B cell (primary cell): ENCODE results near the gene NECAB2. TPM values are rescaled to one million over a fixed set of nuclear protein-coding genes. Genes with fewer than 3 reads are reported as not detected.

Experiments
- ATAC-seq: fragments of 200-7000 bp; cut with Tn5 transposase; one replicate; pipeline ENCODE4 v1.10.0; 2021; ENCODE audit warnings: low read depth, mild to moderate bottlenecking, moderate number of reproducible peaks, moderate library complexity
- CTCF ChIA-PET: fragments of 350-600 bp; sonication (Branson Sonifier 250); formaldehyde crosslinking; loops from one replicate; lab custom pipeline; 2021; ENCODE audit warnings: antibody characterized with exemption, inconsistent platforms; lab: Charles Lee
- POLR2A ChIA-PET: fragments of 350-600 bp; sonication (Branson Sonifier 250); formaldehyde crosslinking; loops from one replicate; lab custom pipeline; 2021; ENCODE audit warnings: antibody characterized with exemption; lab: Charles Lee
- DNase-seq: peaks from one replicate; pipeline ENCODE4 v3.0.0; 2013
- H2AFZ ChIP-seq: 2 replicates; pipeline ENCODE4 v1.6.1; 2012; ENCODE audit warnings: mild to moderate bottlenecking, low read depth, low read length; ENCODE audit not compliant: insufficient read depth, poor library complexity, severe bottlenecking
- H3K27ac ChIP-seq, 2 donors: 1 replicate in 1 of 2; 2 replicates in 1 of 2; pipeline ENCODE4 v1.5.1; 2012 to 2013; ENCODE audit warnings: low read length in 2 of 2, mild to moderate bottlenecking in 2 of 2, moderate library complexity in 1 of 2
- H3K27me3 ChIP-seq, 4 experiments: fragments of 200-600 bp in 1 of 4; sonication (generic) in 1 of 4; replicated peaks in 1 of 4; 1 replicate in 2 of 4; 2 replicates in 2 of 4; pipeline versions ENCODE4 v1.6.1 to v1.7.0; 2013 to 2016; ENCODE audit warnings: low read length in 3 of 4, mild to moderate bottlenecking in 2 of 4, mixed read lengths in 1 of 4, moderate library complexity in 1 of 4; ENCODE audit not compliant: insufficient read depth in 4 of 4, control insufficient read depth in 3 of 4; ENCODE audit errors: control extremely low read depth in 1 of 4
- H3K36me3 ChIP-seq, 2 experiments: replicated peaks in 1 of 2; 1 replicate in 1 of 2; 2 replicates in 1 of 2; pipeline versions ENCODE4 v1.6.1 to v1.7.1; 2013; ENCODE audit warnings: low read length in 1 of 2; ENCODE audit not compliant: insufficient read depth in 2 of 2, control insufficient read depth in 1 of 2; ENCODE audit errors: control extremely low read depth in 1 of 2, extremely low read depth in 1 of 2
- H3K4me1 ChIP-seq, 2 donors: fragments of 200-600 bp in 1 of 2; sonication (generic) in 1 of 2; 1 replicate in 1 of 2; 2 replicates in 1 of 2; pipeline versions ENCODE4 v1.5.1 to v1.6.1; 2013 to 2017; ENCODE audit warnings: low read length in 2 of 2; ENCODE audit not compliant: control insufficient read depth in 2 of 2, insufficient read depth in 2 of 2
- H3K4me2 ChIP-seq: replicated peaks from 2 replicates; pipeline ENCODE3; 2012; ENCODE audit warnings: mild to moderate bottlenecking, low read depth, low read length; ENCODE audit not compliant: poor library complexity, severe bottlenecking
- H3K4me3 ChIP-seq, 5 experiments: fragments of 200-600 bp in 1 of 5; sonication (generic) in 1 of 5; 1 replicate in 3 of 5; 2 replicates in 2 of 5; pipeline versions ENCODE4 v1.5.1 to v1.7.0; 2011 to 2016; ENCODE audit warnings: low read length in 4 of 5, mild to moderate bottlenecking in 4 of 5, low read depth in 2 of 5, control low read depth in 1 of 5, moderate library complexity in 1 of 5; ENCODE audit not compliant: insufficient read depth in 1 of 5; ENCODE audit errors: control extremely low read depth in 1 of 5, extremely low read depth in 1 of 5
- H3K79me2 ChIP-seq: fragments of 200-600 bp; sonication (generic); one replicate; pipeline ENCODE4 v1.6.0; 2016; ENCODE audit warnings: low read length; ENCODE audit not compliant: control insufficient read depth, insufficient read depth
- H3K9ac ChIP-seq: fragments of 200-600 bp; sonication (generic); 2 replicates; pipeline ENCODE4 v1.6.1; 2017; ENCODE audit warnings: mild to moderate bottlenecking, low read length, moderate library complexity
- H3K9me3 ChIP-seq, 3 donors: one replicate each; pipeline versions ENCODE4 v1.6.1 to v1.7.1; 2013; ENCODE audit warnings: low read length in 2 of 3; ENCODE audit not compliant: control insufficient read depth in 2 of 3, insufficient read depth in 1 of 3; ENCODE audit errors: control extremely low read depth in 1 of 3
- H4K20me1 ChIP-seq: 2 replicates; pipeline ENCODE4 v1.6.0; 2012; ENCODE audit warnings: mild to moderate bottlenecking, low read length; ENCODE audit not compliant: insufficient read depth, control insufficient read depth, poor library complexity, severe bottlenecking
- H3K27ac Mint-ChIP-seq: one replicate; pipeline ENCODE4 v1.8.0; 2021; ENCODE audit warnings: mixed read lengths
- H3K27me3 Mint-ChIP-seq: one replicate; pipeline ENCODE4 v1.8.0; 2021; ENCODE audit warnings: mixed read lengths
- H3K4me1 Mint-ChIP-seq: one replicate; pipeline ENCODE4 v1.8.0; 2021; ENCODE audit warnings: mixed read lengths
- H3K4me3 Mint-ChIP-seq: one replicate; pipeline ENCODE4 v1.8.0; 2021; ENCODE audit warnings: mixed read lengths
- H3K9me3 Mint-ChIP-seq: one replicate; pipeline ENCODE4 v1.8.0; 2022; ENCODE audit warnings: mixed read lengths; ENCODE audit not compliant: insufficient read depth
- CTCF ChIP-seq: fragments of 200-600 bp; IDR thresholded peaks from one replicate; pipeline ENCODE4 v1.8.0; 2022; ENCODE audit warnings: antibody characterized with exemption, mild to moderate bottlenecking
- EZH2 ChIP-seq: IDR thresholded peaks from 2 replicates; pipeline ENCODE4 v1.6.1; 2012; ENCODE audit warnings: borderline replicate concordance, low read depth, mild to moderate bottlenecking, moderate library complexity, low read length; ENCODE audit not compliant: insufficient read depth, poor library complexity, severe bottlenecking
- WGBS: methylation state at CpG from one replicate; pipeline ENCODE4 v1.1.5; 2013; ENCODE audit warnings: missing lambda C conversion rate; ENCODE audit not compliant: insufficient coverage; 5-methylcytosine and 5-hydroxymethylcytosine counted together
- intact Hi-C: fragments of 100-400 bp; cut with micrococcal nuclease; formaldehyde crosslinking; loops from one replicate; pipeline ENCODE4 v1.10.0; 2022
- polyA plus RNA-seq: library from polyadenylated mRNA; depleted of rRNA; stranded (reverse); fragments of >200 nt; gene quantifications from 2 replicates; pipeline ENCODE4 v1.2.3, GENCODE V29; 2012
- total RNA-seq, 2 donors: library from RNA; stranded (reverse); fragments of 120-200 nt in 1 of 2; gene quantifications; 1 replicate in 1 of 2; 2 replicates in 1 of 2; pipeline versions ENCODE4 v1.2.3 to v1.2.4, GENCODE V29; 2013 to 2022

The NECAB2 gene
- total and polyA plus RNA-seq, 2 donors (not counting 1 experiment from before 2014, with no cell fraction given): not detected

- Mint-ChIP-seq H3K27ac (peak overlapping the region; percentile 7), H3K9me3 (no peaks in the 10 kb centered on the region), H3K4me3 (no peak overlapping the region), H3K4me1 (no peaks in the 10 kb centered on the region), H3K27me3 (no peaks in the 10 kb centered on the region)
- Histone ChIP-seq H3K4me2 (no peak overlapping the region), H3K27ac (no peak overlapping the region), H3K9me3 (no peaks in the 10 kb centered on the region), H3K27me3 (no peaks in the 10 kb centered on the region), H3K36me3 (peaks cover 0 to 6% of the 10 kb centered on the region in 2 experiments), H2AFZ (no peak overlapping the region), H3K4me1 (no peaks in the 10 kb centered on the region), H3K79me2 (no peaks in the 10 kb centered on the region), H3K4me3 (no peak overlapping the region), H4K20me1 (no peaks in the 10 kb centered on the region), H3K9ac (no peak overlapping the region)
- intact Hi-C loops: loop anchor here (1.0 kb wide), 1 partner anchor 101 kb away; no protein-coding TSS in a partner anchor
- peak; percentile 93 for TF ChIP-seq CTCF
- TF ChIP-seq EZH2: no peak
- POLR2A ChIA-PET: no interaction called here
- CTCF ChIA-PET: interaction anchor here (1.0 to 6.9 kb wide), 6 partner anchors 10 to 101 kb away, joined by 3 to 39 read pairs (median 4); partner anchors contain the start of gene MLYCD
- WGBS: 44% methylated on average over 34 of the region's 35 CpGs
- ATAC-seq (peak; percentile 62), DNase-seq (peak; percentile 59)
These were observed 41.2 kb upstream of the NECAB2 start for GRCh38 chr16:83926726-83927397.

- Histone ChIP-seq H3K9ac (no peak overlapping the region), H3K36me3 (peaks cover 0 to under 1% of the 10 kb centered on the region in 2 experiments), H3K79me2 (no peaks in the 10 kb centered on the region), H3K27ac (no peak overlapping the region), H2AFZ (no peak overlapping the region), H3K9me3 (no peaks in the 10 kb centered on the region), H4K20me1 (no peaks in the 10 kb centered on the region), H3K27me3 (no peaks in the 10 kb centered on the region), H3K4me3 (no peak overlapping the region), H3K4me2 (no peak overlapping the region), H3K4me1 (no peaks in the 10 kb centered on the region)
- no peak for ATAC-seq
- DNase-seq: no peak
- ChIA-PET CTCF (interaction anchor here (1.0 to 6.9 kb wide), 5 partner anchors 17 to 555 kb away, joined by 3 to 39 read pairs (median 3); no protein-coding TSS in a partner anchor), POLR2A (no interaction called here)
- intact Hi-C loops: no loop called here
- 89% methylated on average over 12 of the region's 16 CpGs for WGBS
- Mint-ChIP-seq H3K27me3 (no peaks in the 10 kb centered on the region), H3K4me3 (no peak overlapping the region), H3K4me1 (no peaks in the 10 kb centered on the region), H3K9me3 (no peaks in the 10 kb centered on the region), H3K27ac (no peak overlapping the region)
- TF ChIP-seq EZH2 (no peak), CTCF (no peak)
These were observed 39.5 kb upstream of the NECAB2 start for GRCh38 chr16:83928341-83929055.
